HepG2 (cell line): ENCODE data around the gene SIGLEC10. TPM values are rescaled to one million over a fixed set of nuclear protein-coding genes. Genes with fewer than 3 reads are reported as not detected.
A peak's percentile ranks its signal among the peaks of the same experiment; 100 is the strongest.

ENCODE experiments used
- GPBP1L1 ChIP-seq: sonication (generic); formaldehyde crosslinking; IDR thresholded peaks from 2 replicates; pipeline ENCODE4 v1.5.0; 2020; ENCODE audit warnings: mild to moderate bottlenecking, missing genetic modification reagents
- MIER3 ChIP-seq: IDR thresholded peaks from 2 replicates; pipeline ENCODE4 v1.6.1; 2016; ENCODE audit warnings: missing compliant biosample characterization, borderline replicate concordance
- NFIC ChIP-seq: IDR thresholded peaks from 2 replicates; pipeline ENCODE4 v1.6.1; 2012; ENCODE audit warnings: mild to moderate bottlenecking, low read length, inconsistent platforms
- RFX5 ChIP-seq: IDR thresholded peaks from 2 replicates; pipeline ENCODE4 v1.6.1; 2011; ENCODE audit warnings: low read depth, low read length, improper control_type of control experiment
- SKI ChIP-seq: fragments of 450-650 bp; IDR thresholded peaks from one replicate; pipeline ENCODE4 v1.6.1; 2018; ENCODE audit warnings: mild to moderate bottlenecking; ENCODE audit not compliant: partially characterized antibody
- STAG1 ChIP-seq: sonication (generic); formaldehyde crosslinking; IDR thresholded peaks from 2 replicates; pipeline ENCODE4 v1.4.0; 2020; ENCODE audit warnings: missing genetic modification reagents
- ZNF143 ChIP-seq: sonication (generic); formaldehyde crosslinking; IDR thresholded peaks from 2 replicates; pipeline ENCODE4 v1.4.0; 2020; ENCODE audit warnings: missing genetic modification reagents
- ZNF407 ChIP-seq: sonication (generic); formaldehyde crosslinking; IDR thresholded peaks from one replicate; pipeline ENCODE4 v1.5.1; 2020; ENCODE audit warnings: mild to moderate bottlenecking, missing genetic modification reagents; ENCODE audit errors: not compliant biosample characterization
- ZNF549 ChIP-seq: sonication (generic); formaldehyde crosslinking; IDR thresholded peaks from 2 replicates; pipeline ENCODE4 v1.5.0; 2020; ENCODE audit warnings: missing genetic modification reagents
- ZNF552 ChIP-seq: sonication (generic); formaldehyde crosslinking; IDR thresholded peaks from 2 replicates; pipeline ENCODE4 v1.9.0; 2022; ENCODE audit warnings: missing genetic modification reagents, mild to moderate bottlenecking, borderline replicate concordance
- polyA plus RNA-seq, 8 experiments: library from polyadenylated mRNA; depleted of rRNA in 3 of 8; stranded (reverse) in 7 of 8; unstranded in 1 of 8; fragments of >200 nt; fragmentation: Illumina TruSeq in 4 of 8; extraction: Trizol in 4 of 8; gene quantifications; 2 replicates each; pipeline versions ENCODE4 v1.2.1 to v1.2.3, GENCODE V29; 2011 to 2016; ENCODE audit warnings: low read depth in 4 of 8, missing spikeins in 1 of 8, mixed read lengths in 1 of 8; ENCODE audit not compliant: insufficient read depth in 1 of 8
- total RNA-seq, 5 experiments: library from RNA; depleted of rRNA; stranded (reverse); fragments of >200 nt; fragmentation: Illumina TruSeq; extraction: Trizol; gene quantifications; 2 replicates each; pipeline ENCODE4 v1.2.3, GENCODE V29; 2016; ENCODE audit warnings: low read depth in 1 of 5
- TF ChIP-seq, protein P1 (sequence below): sonication (generic); formaldehyde crosslinking; IDR thresholded peaks from 2 replicates; pipeline ENCODE4 v1.5.0; 2020; ENCODE audit warnings: mild to moderate bottlenecking, missing genetic modification reagents, borderline replicate concordance
- TF ChIP-seq, protein P2 (sequence below): sonication (generic); formaldehyde crosslinking; conservative IDR thresholded peaks from 2 replicates; pipeline ENCODE4 v1.4.0; 2020; ENCODE audit warnings: missing genetic modification reagents

Gene SIGLEC10
- total and polyA plus RNA-seq, 2 of the 13 experiments (the other 11 are each of a cell fraction or from before 2014, with no cell fraction given): not detected

GRCh38 chr19:51367565-51368365 is 49.7 kb downstream of the SIGLEC10 start (continued):
- TF ChIP-seq, protein P1, sequence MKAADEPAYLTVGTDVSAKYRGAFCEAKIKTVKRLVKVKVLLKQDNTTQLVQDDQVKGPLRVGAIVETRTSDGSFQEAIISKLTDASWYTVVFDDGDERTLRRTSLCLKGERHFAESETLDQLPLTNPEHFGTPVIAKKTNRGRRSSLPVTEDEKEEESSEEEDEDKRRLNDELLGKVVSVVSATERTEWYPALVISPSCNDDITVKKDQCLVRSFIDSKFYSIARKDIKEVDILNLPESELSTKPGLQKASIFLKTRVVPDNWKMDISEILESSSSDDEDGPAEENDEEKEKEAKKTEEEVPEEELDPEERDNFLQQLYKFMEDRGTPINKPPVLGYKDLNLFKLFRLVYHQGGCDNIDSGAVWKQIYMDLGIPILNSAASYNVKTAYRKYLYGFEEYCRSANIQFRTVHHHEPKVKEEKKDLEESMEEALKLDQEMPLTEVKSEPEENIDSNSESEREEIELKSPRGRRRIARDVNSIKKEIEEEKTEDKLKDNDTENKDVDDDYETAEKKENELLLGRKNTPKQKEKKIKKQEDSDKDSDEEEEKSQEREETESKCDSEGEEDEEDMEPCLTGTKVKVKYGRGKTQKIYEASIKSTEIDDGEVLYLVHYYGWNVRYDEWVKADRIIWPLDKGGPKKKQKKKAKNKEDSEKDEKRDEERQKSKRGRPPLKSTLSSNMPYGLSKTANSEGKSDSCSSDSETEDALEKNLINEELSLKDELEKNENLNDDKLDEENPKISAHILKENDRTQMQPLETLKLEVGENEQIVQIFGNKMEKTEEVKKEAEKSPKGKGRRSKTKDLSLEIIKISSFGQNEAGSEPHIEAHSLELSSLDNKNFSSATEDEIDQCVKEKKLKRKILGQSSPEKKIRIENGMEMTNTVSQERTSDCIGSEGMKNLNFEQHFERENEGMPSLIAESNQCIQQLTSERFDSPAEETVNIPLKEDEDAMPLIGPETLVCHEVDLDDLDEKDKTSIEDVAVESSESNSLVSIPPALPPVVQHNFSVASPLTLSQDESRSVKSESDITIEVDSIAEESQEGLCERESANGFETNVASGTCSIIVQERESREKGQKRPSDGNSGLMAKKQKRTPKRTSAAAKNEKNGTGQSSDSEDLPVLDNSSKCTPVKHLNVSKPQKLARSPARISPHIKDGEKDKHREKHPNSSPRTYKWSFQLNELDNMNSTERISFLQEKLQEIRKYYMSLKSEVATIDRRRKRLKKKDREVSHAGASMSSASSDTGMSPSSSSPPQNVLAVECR (CRISPR knock-in tag): peak; percentile 86
- TF ChIP-seq SKI (peak; percentile 65), RFX5 (no peak), ZNF407 (CRISPR knock-in tag) (peak; percentile 91), ZNF143 (CRISPR knock-in tag) (no peak), MIER3 (CRISPR knock-in tag) (no peak; the same call in 1 of the 2 replicates), NFIC (no peak), ZNF552 (CRISPR knock-in tag) (peak; percentile 76; the same call in 1 of the 2 replicates), ZNF549 (no peak), GPBP1L1 (CRISPR knock-in tag) (no peak), STAG1 (CRISPR knock-in tag) (no peak; the same call in 1 of the 2 replicates)
- TF ChIP-seq, protein P2, sequence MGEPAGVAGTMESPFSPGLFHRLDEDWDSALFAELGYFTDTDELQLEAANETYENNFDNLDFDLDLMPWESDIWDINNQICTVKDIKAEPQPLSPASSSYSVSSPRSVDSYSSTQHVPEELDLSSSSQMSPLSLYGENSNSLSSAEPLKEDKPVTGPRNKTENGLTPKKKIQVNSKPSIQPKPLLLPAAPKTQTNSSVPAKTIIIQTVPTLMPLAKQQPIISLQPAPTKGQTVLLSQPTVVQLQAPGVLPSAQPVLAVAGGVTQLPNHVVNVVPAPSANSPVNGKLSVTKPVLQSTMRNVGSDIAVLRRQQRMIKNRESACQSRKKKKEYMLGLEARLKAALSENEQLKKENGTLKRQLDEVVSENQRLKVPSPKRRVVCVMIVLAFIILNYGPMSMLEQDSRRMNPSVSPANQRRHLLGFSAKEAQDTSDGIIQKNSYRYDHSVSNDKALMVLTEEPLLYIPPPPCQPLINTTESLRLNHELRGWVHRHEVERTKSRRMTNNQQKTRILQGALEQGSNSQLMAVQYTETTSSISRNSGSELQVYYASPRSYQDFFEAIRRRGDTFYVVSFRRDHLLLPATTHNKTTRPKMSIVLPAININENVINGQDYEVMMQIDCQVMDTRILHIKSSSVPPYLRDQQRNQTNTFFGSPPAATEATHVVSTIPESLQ: no peak
